GM21737 (cell line): ENCODE measurements around the gene ZNF354B.
A peak's percentile ranks its signal among the peaks of the same experiment; 100 is the strongest.
"Not testable (repeated sequence)": the region's sequence is repeated elsewhere in the genome, so short reads cannot be mapped to it uniquely, and the experiment has no call there.

Experiments used
- ATAC-seq: cut with Tn5 transposase; IDR thresholded peaks from one replicate; pipeline ENCODE4 v1.9.1; 2021; ENCODE audit warnings: mild to moderate bottlenecking, moderate library complexity; ENCODE audit not compliant: unreplicated experiment

The ZNF354B gene

DNA sequence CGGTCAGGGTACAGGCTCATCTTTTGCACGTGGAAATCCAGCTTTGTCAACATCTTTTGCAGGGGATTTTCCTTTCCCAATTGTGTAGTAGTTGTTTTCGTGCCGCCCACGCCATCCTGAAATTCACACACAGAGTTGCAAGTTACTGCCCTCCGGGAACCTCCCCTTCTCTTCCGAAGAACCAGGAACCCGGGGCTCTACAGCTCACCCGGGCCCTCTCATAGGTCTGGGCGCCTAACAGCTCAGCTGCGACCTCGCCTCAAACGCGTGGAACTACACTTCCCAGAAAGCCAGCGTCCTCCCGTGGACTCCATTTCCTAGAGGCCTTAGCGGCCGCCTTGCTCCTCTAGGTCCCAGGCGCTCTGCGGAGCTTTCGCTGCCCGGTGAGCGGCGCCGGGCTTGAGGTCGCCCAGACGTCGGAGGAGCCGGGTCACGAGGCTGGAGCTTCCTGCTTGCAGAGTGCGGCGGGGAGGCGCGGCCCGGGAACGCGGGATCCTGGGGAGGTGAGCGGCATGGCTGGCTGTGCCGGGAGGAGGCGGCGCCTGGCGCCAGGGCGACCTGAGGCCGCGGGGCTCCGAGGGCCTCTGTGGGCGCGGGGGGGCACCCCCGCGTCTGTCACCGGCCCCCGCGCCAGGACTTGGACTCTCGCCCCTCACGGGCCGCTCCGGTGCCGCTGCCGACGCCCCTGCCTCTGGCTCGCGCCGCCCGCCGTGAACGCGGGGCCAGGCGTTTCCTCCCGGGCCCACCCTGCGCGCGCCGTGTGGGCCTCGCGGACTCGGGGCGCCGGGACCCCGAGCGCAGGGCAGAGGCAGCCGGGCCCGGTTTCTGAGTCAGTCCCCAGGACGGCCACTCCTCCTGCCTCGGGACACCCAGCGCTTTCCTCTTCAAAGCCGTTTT lies at the start of gene ZNF354B:
ZNF354B (plus strand) TSS at position 329 of the 897 bp plus-strand sequence. CDS start 1,095 bp downstream, outside the sequence.
- ATAC-seq = peak; percentile 98

DNA sequence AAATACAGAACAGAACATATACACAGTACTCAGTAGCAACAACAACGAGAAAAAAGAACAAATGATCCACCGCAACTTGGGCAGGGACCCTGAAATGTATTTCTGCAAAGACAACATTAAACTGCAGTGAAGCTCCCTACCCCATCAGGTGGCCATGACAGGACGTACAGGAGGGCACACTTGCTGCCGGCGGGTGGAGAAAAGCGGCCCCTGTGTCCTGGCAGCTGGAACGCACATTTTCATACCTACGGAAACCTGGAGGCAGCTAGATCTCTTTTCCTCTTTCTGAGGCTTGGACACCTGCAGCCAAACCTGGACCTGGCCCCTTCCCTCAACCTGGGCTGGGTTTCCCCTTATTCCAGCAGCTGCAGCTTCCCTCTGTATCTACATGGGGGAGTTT lies 42.2 kb upstream of the ZNF354B start:
- no peak for ATAC-seq

DNA sequence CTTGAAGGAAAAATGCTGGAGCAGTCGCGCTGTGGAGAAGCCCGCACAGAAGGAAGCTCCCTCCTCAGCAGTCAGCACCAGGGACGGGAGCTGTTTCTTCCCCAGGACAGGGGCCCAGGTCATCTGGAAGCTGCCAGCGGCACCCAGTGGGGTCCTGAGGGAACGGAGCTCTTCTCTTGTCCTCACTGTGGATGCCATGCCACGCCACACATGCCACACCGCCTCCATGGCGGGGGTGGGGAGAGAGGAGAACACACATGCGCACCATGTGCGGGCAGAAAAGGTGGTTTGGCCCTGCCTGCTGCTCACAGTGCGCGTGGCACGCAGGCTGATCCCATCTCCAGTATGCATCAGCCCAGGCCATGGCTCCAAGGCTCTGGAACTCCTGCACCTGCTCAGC lies 41.7 kb upstream of the ZNF354B start:
- no peak for ATAC-seq

DNA sequence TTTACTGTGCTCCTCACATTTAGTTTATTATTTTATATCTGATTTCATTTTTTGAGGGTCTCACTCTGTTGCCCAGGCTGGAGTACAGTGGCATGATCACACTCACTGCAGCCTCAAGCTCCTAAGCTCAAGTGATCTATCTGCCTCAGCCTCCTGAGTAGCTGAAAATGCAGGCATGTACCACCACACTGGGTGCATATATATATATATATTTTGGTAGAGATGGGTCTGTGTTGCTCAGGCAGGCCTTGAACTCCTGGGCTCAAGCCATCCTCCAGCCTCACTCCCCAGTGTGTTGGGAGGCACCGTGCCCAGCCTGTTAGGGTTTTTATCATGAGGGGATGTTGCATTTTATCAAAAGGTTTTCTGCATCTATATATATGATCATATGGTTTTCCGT lies 39.8 kb upstream of the ZNF354B start:
- ATAC-seq = no peak

DNA sequence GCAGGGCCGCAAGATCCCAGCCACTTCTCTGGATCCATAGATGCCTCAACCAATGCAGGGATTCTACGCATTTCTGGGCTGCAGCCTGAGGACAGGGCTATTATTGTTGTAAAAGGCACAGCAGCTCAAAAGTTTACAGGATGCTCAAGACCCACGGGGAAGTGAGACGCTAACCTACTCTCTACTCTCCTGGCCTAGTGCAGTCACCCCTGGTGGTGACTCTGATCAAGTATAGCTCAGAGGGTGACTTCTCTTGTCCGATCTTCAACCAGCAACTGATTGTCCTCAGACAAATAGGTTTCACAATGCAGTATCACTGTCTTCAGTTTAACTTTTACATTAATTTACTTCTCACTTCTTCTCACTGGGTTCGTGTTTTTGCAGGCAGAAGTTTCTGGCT lies 34.3 kb upstream of the ZNF354B start:
- ATAC-seq = no peak

DNA sequence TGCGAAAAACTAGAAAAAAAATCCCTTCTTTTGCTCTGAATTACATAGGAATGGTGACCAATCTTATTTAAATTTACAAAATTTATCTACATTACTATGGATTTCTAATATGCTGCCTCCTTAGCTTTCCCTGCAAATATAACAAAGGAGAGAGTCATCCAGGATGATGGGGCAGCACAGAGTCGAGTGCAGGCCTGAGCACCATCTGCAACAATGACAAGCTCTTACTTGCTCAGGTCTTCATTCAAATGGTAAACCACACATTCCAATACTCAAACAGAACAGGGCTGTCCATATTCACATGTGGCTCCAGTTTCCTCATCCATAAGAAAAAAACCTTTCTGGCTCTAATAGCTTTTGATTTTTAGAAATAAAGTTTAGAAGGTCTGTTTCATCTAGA lies 33.5 kb upstream of the ZNF354B start:
- no peak for ATAC-seq

DNA sequence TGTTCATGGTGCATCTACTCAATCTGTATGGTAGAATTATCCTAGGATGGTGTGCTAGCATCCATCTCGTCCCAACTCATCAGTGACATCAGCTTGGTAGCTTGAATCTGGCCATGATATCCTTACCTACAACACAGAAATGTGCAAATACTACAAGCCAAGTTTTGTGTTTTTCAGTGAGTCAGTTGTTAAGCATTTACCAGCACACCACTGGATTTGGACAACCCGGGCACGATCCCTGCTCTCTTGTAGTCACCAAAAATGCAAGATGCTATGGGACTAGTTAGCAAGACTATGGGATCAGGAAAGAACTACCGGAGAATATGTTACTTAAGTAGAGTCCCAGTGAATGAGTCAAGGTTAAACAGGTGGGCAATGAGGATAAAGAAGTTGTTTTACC lies 32.1 kb upstream of the ZNF354B start:
- ATAC-seq = no peak

DNA sequence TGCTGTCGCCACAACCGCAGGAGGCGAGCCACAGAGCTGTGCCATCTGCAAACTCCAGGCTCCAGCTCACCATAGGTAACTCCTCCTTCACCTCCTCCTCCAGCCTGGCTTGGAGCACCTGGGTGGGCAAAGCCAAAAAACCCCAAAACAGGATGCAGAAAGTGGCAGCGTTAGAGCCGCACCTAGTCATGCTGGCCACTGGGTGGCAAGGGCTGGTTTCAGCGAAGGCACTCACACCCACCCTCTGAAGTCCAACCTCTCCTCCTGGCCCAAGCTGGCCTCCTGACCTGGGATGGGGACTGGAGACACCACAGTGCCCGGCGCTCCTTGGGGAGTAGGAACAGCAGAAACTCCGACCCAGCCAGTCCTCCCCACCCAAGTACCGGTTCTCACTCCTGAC lies 28.7 kb upstream of the ZNF354B start:
- ATAC-seq = no peak

DNA sequence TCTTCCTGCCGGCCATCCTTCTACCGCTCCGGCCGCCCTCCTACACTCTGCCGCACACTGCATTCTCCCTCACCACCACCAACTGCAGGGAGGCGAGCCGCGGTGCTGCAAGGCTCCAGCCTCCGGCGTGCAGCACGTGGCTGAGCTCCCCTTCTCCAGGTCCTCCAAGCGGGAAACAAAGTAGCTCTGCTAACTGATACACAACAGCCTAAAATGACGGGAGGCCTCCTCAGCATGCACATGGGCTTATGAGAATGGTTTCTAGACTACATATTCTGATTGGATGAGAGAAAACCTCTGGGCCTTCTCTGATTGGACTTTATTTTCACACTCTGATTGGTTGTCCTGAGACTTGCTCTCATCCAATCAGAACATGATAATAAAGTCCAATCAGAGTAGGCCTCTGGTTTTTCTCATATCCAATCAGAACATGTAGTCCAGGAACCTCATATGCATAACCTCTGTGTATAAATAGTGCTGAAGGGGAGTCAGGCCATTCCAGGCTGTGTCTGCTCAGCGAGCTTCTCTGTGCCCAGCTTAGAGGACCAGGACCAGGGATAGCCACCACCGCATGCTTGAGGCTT lies 27.0 kb upstream of the ZNF354B start:
- no peak for ATAC-seq

DNA sequence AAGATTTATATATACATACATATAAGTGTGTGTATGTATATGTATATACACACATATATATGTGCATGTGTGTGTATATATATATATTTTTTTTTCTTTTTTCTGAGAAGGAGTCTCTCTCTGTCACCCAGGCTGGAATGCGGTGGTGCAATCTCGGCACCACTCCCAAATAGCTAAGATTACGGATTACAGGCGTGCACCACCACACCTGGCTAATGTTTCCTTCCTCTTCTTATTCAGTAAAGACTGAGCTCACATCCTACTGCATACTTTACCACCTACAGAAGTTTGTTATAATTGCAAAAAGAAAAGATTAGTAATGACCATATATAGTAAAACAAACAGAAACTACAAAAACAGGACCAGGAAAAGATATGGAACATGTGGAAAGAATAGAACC lies 23.1 kb upstream of the ZNF354B start:
- no peak for ATAC-seq

DNA sequence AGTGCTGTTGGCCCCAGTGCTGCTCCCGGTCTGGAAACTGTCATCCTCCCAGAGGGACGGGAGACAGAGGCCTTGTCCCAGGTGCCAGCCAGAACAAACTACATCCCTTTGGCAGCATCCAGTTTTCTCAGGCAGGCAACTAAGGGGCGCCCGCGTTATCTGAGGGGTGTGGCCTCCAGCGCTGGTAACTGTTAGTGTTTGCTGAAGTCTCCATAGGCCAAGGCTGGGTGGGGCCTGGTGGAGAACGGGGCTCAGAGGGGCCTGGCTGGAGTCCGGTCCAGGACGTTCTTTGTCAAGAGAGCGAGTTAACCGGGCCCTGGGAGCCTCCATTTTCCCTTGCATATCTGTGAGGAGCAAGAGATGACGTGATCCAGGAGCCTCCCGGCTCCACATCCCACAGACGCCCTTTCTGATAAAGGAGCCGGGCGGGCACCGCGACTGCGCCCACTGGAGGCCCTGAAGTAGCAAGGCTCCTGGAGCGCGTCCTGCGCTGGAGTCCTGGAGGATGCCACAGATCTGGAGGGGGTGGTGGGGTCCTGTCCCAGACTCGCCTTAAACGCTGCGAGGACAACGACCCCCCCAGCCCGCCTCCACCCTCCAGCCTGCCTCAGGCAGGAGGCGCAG lies 20.9 kb upstream of the ZNF354B start:
- ATAC-seq = not testable (repeated sequence)

DNA sequence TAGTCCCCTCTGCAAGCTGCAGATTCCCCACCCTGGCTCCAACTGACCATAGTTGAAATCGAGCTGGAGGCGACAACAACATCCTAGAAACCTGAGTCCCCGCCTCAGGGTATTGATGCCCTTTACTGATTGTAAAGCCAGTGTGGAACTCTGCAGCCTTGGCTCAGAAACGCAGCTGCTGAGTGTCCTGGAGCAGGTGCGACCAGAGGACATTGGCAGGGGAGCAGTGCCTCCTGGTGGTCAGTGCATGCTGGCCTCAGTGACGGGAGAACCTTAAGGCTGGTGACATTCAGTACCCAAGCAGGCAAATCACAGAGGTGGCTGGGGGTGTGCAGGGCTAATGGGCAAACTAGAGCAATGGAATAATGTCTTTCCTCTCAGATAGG lies 20.4 kb upstream of the ZNF354B start:
- ATAC-seq = no peak

DNA sequence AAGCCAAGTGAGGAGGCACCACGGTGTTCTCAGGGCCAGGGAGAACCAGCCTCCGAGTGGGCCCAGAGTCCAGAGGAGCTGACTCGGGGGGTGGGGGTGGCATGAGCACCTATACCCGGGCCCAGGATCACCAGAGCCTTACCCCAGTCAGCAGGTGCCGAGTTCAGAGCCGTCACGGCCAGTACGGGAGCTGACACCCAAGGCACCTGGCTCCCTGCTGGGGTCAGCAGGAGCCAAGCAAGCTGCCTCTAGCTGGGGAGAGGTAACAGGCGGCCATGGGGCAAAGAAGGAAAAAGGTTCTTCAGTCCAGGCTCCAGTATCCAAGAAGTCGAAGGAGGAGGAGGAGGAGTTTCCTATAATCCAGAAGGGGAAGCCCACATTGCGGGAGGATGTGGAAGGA lies 19.4 kb upstream of the ZNF354B start:
- ATAC-seq = not testable (repeated sequence)

DNA sequence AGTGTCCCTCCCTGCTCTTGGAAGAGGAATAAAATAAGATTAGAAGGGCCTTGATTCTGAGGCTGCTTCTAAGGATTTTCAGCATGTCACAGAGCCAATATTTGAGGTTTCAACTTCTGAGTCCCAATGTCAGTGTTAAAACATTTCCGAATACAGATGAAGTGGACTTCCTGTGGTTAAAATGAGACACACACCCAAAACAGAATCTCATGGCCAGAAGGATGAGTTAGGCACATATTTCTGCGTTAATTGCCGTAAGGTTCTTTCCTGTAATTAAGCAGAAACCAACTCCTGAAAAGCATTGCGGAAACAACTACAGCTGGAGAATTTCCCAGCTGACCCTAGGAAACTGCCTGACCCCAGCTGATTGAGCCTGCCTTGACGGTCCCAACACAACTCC lies 10.4 kb upstream of the ZNF354B start:
- no peak for ATAC-seq

DNA sequence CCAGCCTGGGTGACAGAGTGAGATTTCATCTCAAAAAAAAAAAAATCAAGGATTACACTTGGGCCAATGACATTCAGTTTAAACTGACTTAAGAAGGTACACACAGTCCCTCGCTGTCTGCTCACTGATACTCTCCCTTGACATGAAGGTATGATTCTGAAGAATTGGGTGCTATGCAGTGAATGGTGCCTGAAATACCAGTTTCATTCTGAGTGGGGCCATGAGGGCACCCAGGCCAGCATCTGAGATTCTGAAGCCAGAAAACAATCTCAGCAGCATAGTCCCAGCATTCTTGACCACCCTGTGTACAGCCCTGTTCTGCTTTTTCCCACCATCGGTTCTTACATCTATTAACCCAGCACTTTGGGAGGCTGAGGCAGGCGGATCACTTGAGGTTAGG lies 7.8 kb upstream of the ZNF354B start:
- no peak for ATAC-seq

DNA sequence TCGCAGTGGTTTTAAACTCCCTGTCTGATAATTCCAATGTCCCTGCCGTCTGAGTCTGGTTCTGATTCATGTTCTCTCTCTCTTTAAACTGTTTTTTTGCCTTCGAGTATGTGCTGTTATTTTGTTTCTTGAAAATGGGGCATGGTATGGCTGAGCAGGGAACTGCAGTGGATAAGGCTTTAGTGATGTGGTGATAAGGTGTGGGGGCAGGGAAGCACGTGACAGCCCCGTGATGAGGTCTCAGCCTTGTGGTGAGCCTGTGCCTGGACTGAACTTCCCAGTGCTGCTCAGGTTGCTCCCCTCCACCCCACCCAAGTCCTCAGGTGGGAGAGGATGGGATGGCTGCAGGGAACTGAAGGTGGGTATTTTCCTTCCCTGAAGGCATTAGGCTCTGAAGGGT lies 5.5 kb upstream of the ZNF354B start:
- ATAC-seq = no peak

DNA sequence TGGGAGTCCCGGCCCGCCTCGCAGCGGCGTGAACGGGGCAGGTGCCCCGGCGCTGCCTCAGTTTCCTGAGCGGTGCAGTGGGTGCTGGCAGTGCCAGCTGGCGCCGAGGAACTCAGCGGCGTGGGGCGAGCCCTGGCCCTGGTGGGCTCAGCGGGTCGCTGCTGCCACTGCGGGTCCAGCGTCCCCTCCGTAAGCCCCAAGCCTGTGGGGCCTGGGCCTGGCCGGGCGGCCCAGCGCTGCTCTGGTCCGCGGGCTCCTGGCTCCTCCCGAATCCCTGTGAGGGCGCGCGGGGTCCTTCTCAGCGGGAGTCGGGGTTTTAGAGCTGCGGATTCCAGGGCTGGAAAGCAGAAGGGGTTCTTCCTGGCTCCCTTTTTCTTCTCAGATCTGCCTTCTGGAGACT lies 862 bp downstream of the ZNF354B start:
- not testable (repeated sequence) for ATAC-seq

DNA sequence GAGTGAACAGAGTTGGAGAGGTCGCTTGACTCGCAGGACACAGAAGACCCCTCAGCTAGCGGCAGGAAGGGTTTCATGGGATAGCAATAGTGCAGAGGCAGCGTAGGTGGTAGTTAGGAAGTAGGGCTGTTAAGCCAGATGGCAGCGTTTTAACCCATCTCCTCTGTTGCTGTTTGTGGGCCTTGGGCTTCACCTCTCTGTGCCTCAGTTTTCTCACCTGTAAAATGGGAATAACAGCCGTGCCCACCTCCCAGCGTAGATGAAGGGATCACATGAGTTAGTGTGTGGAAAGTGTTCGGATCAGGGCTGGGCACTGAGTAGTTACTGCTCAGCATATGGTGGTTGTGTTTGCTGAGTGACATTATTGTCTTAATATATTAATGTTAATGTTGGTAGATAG lies 1.9 kb downstream of the ZNF354B start:
- ATAC-seq = no peak

DNA sequence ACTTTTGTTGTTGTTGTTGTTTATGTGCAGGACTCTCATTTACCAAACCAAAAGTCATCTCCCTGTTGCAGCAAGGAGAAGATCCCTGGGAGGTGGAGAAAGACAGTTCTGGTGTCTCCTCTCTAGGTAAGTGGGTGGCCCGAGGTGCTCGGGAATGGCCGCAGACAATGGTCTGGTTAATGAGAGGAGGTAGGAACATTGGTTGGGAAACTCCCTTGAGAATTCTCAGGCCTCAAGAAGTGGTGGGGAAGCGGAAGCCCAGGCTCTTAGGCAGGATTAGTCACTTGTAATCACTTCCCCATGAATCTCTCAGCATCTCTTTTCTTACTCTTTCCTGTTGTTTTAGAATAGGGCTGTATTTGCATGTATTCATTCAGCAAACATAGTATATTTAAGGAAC lies 7.2 kb downstream of the ZNF354B start:
- no peak for ATAC-seq

DNA sequence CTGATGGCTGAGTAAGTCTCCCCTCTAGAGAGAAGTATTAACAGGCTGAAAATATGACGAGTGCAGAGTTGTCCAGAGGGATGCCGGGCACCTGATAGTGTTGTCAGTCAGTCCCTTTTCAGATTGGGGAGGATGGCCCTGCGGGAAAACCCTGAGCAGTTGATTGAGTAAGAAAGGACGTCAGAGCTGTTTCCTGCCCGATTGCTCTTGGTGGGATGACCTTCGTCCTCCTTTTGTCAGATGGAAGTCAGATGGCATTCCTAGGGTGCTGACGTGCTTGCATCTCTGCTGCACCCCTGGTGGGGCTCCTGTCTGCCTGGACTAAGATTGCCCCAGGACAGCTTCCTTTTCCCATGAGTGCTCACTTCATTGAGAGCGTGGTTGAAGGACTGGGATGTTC lies 9.8 kb downstream of the ZNF354B start:
- ATAC-seq = no peak

DNA sequence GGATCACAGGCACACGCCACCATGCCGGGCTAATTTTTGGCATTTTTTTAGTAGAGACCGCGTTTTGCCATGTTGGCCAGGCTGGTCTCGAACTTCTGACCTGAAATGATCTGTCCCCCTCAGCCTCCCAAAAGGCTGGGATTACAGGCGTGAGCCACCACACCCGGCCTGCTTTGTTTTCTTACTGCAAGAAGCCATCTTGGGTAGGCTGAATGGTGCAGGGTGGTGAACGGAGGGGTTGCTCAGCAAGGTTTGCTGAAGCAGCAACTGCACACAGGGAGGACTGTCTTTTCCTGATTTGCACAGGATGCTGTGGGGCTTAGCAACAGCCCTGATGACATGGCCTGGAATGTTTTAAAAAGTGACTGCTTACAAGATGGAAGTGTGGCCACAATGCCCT lies 10.7 kb downstream of the ZNF354B start:
- ATAC-seq = no peak

DNA sequence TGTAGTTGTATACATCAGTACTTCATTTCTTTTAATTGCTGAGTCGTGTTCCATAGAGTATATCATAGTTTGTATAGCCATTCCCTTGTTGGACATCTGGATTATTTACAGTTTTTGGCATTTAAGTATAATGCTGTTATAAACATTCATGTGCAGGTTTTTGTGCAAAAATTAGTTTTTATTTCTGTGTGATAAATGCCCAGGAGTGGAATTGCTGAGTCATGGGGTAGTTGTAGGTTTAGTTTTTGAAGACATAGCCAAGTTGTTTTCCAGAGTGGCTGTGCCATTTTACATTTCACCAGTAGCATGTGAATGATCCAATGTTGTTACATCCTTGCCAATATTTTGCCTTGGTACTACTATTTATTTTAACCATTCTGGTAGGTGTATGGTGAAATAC lies 12.5 kb downstream of the ZNF354B start:
- ATAC-seq = no peak
